Endodermal cell (in vitro differentiated cells): ENCODE measurements around the gene FAM222B. TPM values are rescaled to one million over a fixed set of nuclear protein-coding genes. Genes with fewer than 3 reads are reported as not detected.

Experiments used
- DNase-seq: peaks from one replicate; pipeline ENCODE4 v3.0.0-alpha.2; 2017
- H3K27ac ChIP-seq: 2 replicates; pipeline ENCODE4 v1.5.1; 2013; ENCODE audit warnings: mild to moderate bottlenecking, low read depth, low read length, moderate library complexity
- H3K27me3 ChIP-seq: 2 replicates; pipeline ENCODE4 v1.6.1; 2013; ENCODE audit warnings: mild to moderate bottlenecking, low read length, moderate library complexity; ENCODE audit not compliant: insufficient read depth, control insufficient read depth, poor library complexity, severe bottlenecking
- H3K36me3 ChIP-seq: 2 replicates; pipeline ENCODE4 v1.7.0; 2013; ENCODE audit warnings: mild to moderate bottlenecking, low read length, moderate library complexity; ENCODE audit not compliant: control insufficient read depth, insufficient read depth
- H3K4me1 ChIP-seq: one replicate; pipeline ENCODE4 v1.7.0; 2013; ENCODE audit warnings: low read length; ENCODE audit not compliant: control insufficient read depth, insufficient read depth
- H3K4me3 ChIP-seq: 2 replicates; pipeline ENCODE4 v1.5.1; 2013; ENCODE audit warnings: mild to moderate bottlenecking, low read length, moderate library complexity
- H3K9ac ChIP-seq: 2 replicates; pipeline ENCODE4 v1.6.1; 2013; ENCODE audit warnings: mild to moderate bottlenecking, low read length, moderate library complexity; ENCODE audit not compliant: poor library complexity, severe bottlenecking; ENCODE audit errors: extremely low read depth
- H3K9me3 ChIP-seq: 2 replicates; pipeline ENCODE4 v1.6.1; 2013; ENCODE audit warnings: mild to moderate bottlenecking, low read length, moderate library complexity; ENCODE audit not compliant: control insufficient read depth
- H3K27ac Mint-ChIP-seq: 2 replicates; pipeline ENCODE4 v1.8.0; 2020; ENCODE audit warnings: mixed read lengths
- H3K27me3 Mint-ChIP-seq: 2 replicates; pipeline ENCODE4 v1.8.0; 2021; ENCODE audit warnings: mild to moderate bottlenecking, mixed read lengths; ENCODE audit not compliant: insufficient read depth
- H3K36me3 Mint-ChIP-seq: 2 replicates; pipeline ENCODE4 v1.8.0; 2020; ENCODE audit warnings: low read depth, mixed read lengths
- H3K4me1 Mint-ChIP-seq: 2 replicates; pipeline ENCODE4 v1.8.0; 2020; ENCODE audit warnings: mixed read lengths
- H3K4me3 Mint-ChIP-seq: 2 replicates; pipeline ENCODE4 v1.8.0; 2020; ENCODE audit warnings: mild to moderate bottlenecking, moderate library complexity, mixed read lengths
- H3K9me3 Mint-ChIP-seq: 2 replicates; pipeline ENCODE4 v1.8.0; 2020; ENCODE audit warnings: mild to moderate bottlenecking, mixed read lengths
- CTCF ChIP-seq: fragments of 200-600 bp; sonication (generic); conservative IDR thresholded peaks from 2 replicates; pipeline ENCODE4 v1.5.0; 2021; ENCODE audit warnings: antibody characterized with exemption, mild to moderate bottlenecking
- WGBS, 2 experiments: methylation state at CpG; one replicate each; pipeline versions ENCODE4 v1.1.5 to v1.1.7; 2013; ENCODE audit warnings: missing lambda C conversion rate in 2 of 2, mixed read lengths in 1 of 2; ENCODE audit not compliant: insufficient coverage in 1 of 2, insufficient read length in 1 of 2; 5-methylcytosine and 5-hydroxymethylcytosine counted together
- total RNA-seq, 2 donors: library from RNA; stranded (reverse); fragmentation: NEBNext Ultra II Directional in 1 of 2; extraction: Animal tissue kit (Norgen Biotek cat#: 25700) in 1 of 2; gene quantifications; 2 replicates in 1 of 2; 3 replicates in 1 of 2; pipeline ENCODE4 v1.2.1, GENCODE V29; 2021

The FAM222B gene
- total RNA-seq, 2 donors from 2014 or later: 59.2 to 75.7 TPM

- H3K4me3 ChIP-seq: no peak overlapping the region
- peaks cover 31% of the 10 kb centered on the region for H3K36me3 ChIP-seq
- Mint-ChIP-seq H3K27ac (no peak overlapping the region), H3K9me3 (no peaks in the 10 kb centered on the region), H3K4me3 (no peak overlapping the region), H3K27me3 (no peaks in the 10 kb centered on the region), H3K36me3 (peaks cover 38% of the 10 kb centered on the region), H3K4me1 (peaks cover 6% of the 10 kb centered on the region)
- H3K27me3 ChIP-seq: no peaks in the 10 kb centered on the region
- TF ChIP-seq CTCF: no peak
- DNase-seq: no peak
- no peak overlapping the region for H3K9ac ChIP-seq
- no peaks in the 10 kb centered on the region for H3K4me1 ChIP-seq
- WGBS, 2 experiments: 96 to 100% methylated on average over 1 to 4 of the region's 4 CpGs
- no peaks in the 10 kb centered on the region for H3K9me3 ChIP-seq
- no peak overlapping the region for H3K27ac ChIP-seq
Measured at GRCh38 chr17:28860363-28860808, 17.8 kb upstream of the FAM222B start.

- Mint-ChIP-seq H3K27me3 (no peaks in the 10 kb centered on the region), H3K4me3 (no peak overlapping the region), H3K27ac (no peak overlapping the region), H3K36me3 (peaks cover 38% of the 10 kb centered on the region), H3K4me1 (peaks cover 4% of the 10 kb centered on the region), H3K9me3 (no peaks in the 10 kb centered on the region)
- H3K4me3 ChIP-seq: no peak overlapping the region
- H3K27ac ChIP-seq: no peak overlapping the region
- peaks cover 31% of the 10 kb centered on the region for H3K36me3 ChIP-seq
- no peaks in the 10 kb centered on the region for H3K27me3 ChIP-seq
- no peak overlapping the region for H3K9ac ChIP-seq
- H3K9me3 ChIP-seq: no peaks in the 10 kb centered on the region
- DNase-seq: no peak
- 70 to 81% methylated on average over 2 of the region's 2 CpGs for WGBS, 2 experiments
- TF ChIP-seq CTCF: no peak
- H3K4me1 ChIP-seq: no peaks in the 10 kb centered on the region
Measured at GRCh38 chr17:28858801-28859355, 16.3 kb upstream of the FAM222B start.

GRCh38 chr17:28857905-28858800 is 15.6 kb upstream of the FAM222B start:
- Histone ChIP-seq H3K27ac (no peak overlapping the region), H3K36me3 (peaks cover 31% of the 10 kb centered on the region), H3K4me1 (no peaks in the 10 kb centered on the region), H3K27me3 (no peaks in the 10 kb centered on the region), H3K4me3 (no peak overlapping the region), H3K9me3 (no peaks in the 10 kb centered on the region), H3K9ac (no peak overlapping the region)
- no peak for TF ChIP-seq CTCF
- WGBS, 2 experiments: 92 to 94% methylated on average over 2 of the region's 3 CpGs
- peaks cover 4% of the 10 kb centered on the region for H3K4me1 Mint-ChIP-seq
- H3K4me3 Mint-ChIP-seq: no peak overlapping the region
- H3K36me3 Mint-ChIP-seq: peaks cover 38% of the 10 kb centered on the region
- H3K27ac Mint-ChIP-seq: no peak overlapping the region
- H3K27me3 Mint-ChIP-seq: no peaks in the 10 kb centered on the region
- no peak for DNase-seq
- H3K9me3 Mint-ChIP-seq: no peaks in the 10 kb centered on the region
